H9 (cell line): Measurements from ENCODE around the gene ZCCHC7. TPM values are rescaled to one million over a fixed set of nuclear protein-coding genes. Genes with fewer than 3 reads are reported as not detected.

Source experiments
- DNase-seq: peaks from one replicate; pipeline ENCODE4 v3.0.0-alpha.2; 2017
- H2AFZ ChIP-seq: one replicate; pipeline ENCODE4 v1.6.1; 2013; ENCODE audit warnings: mild to moderate bottlenecking, low read length, control low read depth, moderate library complexity
- H2AK5ac ChIP-seq: 2 replicates; pipeline ENCODE4 v1.6.1; 2013; ENCODE audit warnings: low read length, control low read depth, mixed read lengths; ENCODE audit not compliant: insufficient read length
- H2BK120ac ChIP-seq: one replicate; pipeline ENCODE4 v1.6.1; 2013; ENCODE audit warnings: low read depth, mild to moderate bottlenecking, low read length, control low read depth, inconsistent platforms; ENCODE audit not compliant: poor library complexity, severe bottlenecking
- H2BK12ac ChIP-seq: 2 replicates; pipeline ENCODE4 v1.6.1; 2013; ENCODE audit warnings: low read length, control low read depth, mixed read lengths, low read depth; ENCODE audit not compliant: insufficient read length
- H2BK15ac ChIP-seq: 2 replicates; pipeline ENCODE4 v1.6.1; 2013; ENCODE audit warnings: low read depth, low read length, control low read depth
- H2BK20ac ChIP-seq: one replicate; pipeline ENCODE4 v1.6.1; 2013; ENCODE audit warnings: low read depth, mild to moderate bottlenecking, low read length, control low read depth, inconsistent platforms; ENCODE audit not compliant: poor library complexity, severe bottlenecking
- H2BK5ac ChIP-seq: 2 replicates; pipeline ENCODE4 v1.6.1; 2013; ENCODE audit warnings: low read length, control low read depth, mixed read lengths; ENCODE audit not compliant: insufficient read length
- H3K14ac ChIP-seq: 2 replicates; pipeline ENCODE4 v1.6.1; 2013; ENCODE audit warnings: low read length, control low read depth; ENCODE audit not compliant: insufficient read depth
- H3K18ac ChIP-seq: 2 replicates; pipeline ENCODE4 v1.6.1; 2013; ENCODE audit warnings: low read depth, mild to moderate bottlenecking, mixed read lengths, low read length, control low read depth; ENCODE audit not compliant: insufficient read length
- H3K23ac ChIP-seq: 2 replicates; pipeline ENCODE4 v1.6.1; 2013; ENCODE audit warnings: low read length, control low read depth, mixed read lengths, low read depth; ENCODE audit not compliant: insufficient read length
- H3K23me2 ChIP-seq: 2 replicates; pipeline ENCODE4 v1.6.1; 2013; ENCODE audit warnings: low read depth, mild to moderate bottlenecking, mixed read lengths, low read length, control low read depth; ENCODE audit not compliant: insufficient read length, poor library complexity, severe bottlenecking
- H3K27ac ChIP-seq: 2 replicates; pipeline ENCODE4 v1.5.1; 2013; ENCODE audit warnings: low read length, control low read depth, mixed read lengths, low read depth; ENCODE audit not compliant: insufficient read length
- H3K27me3 ChIP-seq: 2 replicates; pipeline ENCODE4 v1.6.1; 2013; ENCODE audit warnings: low read length, control low read depth, inconsistent platforms; ENCODE audit not compliant: insufficient read depth
- H3K4ac ChIP-seq: 2 replicates; pipeline ENCODE4 v1.6.1; 2013; ENCODE audit warnings: low read depth, mild to moderate bottlenecking, control low read depth, inconsistent platforms, low read length, moderate library complexity
- H3K4me1 ChIP-seq: 2 replicates; pipeline ENCODE4 v1.6.1; 2013; ENCODE audit warnings: low read length, control low read depth, inconsistent platforms; ENCODE audit not compliant: insufficient read depth
- H3K4me2 ChIP-seq: 2 replicates; pipeline ENCODE4 v1.6.1; 2013; ENCODE audit warnings: low read length, control low read depth, mixed read lengths; ENCODE audit not compliant: insufficient read length, insufficient read depth
- H3K56ac ChIP-seq: 2 replicates; pipeline ENCODE4 v1.6.1; 2013; ENCODE audit warnings: low read depth, mild to moderate bottlenecking, mixed read lengths, low read length, control low read depth; ENCODE audit not compliant: insufficient read length
- H3K79me1 ChIP-seq: 2 replicates; pipeline ENCODE4 v1.6.1; 2013; ENCODE audit warnings: low read depth, mild to moderate bottlenecking, moderate library complexity, low read length, control low read depth, inconsistent platforms; ENCODE audit not compliant: insufficient read depth, poor library complexity, severe bottlenecking
- H3K79me2 ChIP-seq: 2 replicates; pipeline ENCODE4 v1.6.1; 2013; ENCODE audit warnings: low read length, control low read depth, inconsistent platforms; ENCODE audit not compliant: insufficient read depth
- H3K9ac ChIP-seq: 2 replicates; pipeline ENCODE4 v1.6.1; 2013; ENCODE audit warnings: low read length, control low read depth, mixed read lengths; ENCODE audit not compliant: insufficient read length; ENCODE audit errors: extremely low read depth
- H3K9me3 ChIP-seq: one replicate; pipeline ENCODE4 v1.6.1; 2013; ENCODE audit warnings: low read depth, low read length, inconsistent platforms; ENCODE audit not compliant: control insufficient read depth
- H3T11ph ChIP-seq: one replicate; pipeline ENCODE4 v1.6.1; 2013; ENCODE audit warnings: mild to moderate bottlenecking, low read length, control low read depth, inconsistent platforms
- H4K20me1 ChIP-seq: one replicate; pipeline ENCODE4 v1.6.1; 2013; ENCODE audit not compliant: control insufficient read depth, insufficient read length, insufficient read depth
- H4K5ac ChIP-seq: 2 replicates; pipeline ENCODE4 v1.6.1; 2013; ENCODE audit warnings: low read depth, mild to moderate bottlenecking, mixed read lengths, low read length, control low read depth; ENCODE audit not compliant: insufficient read length
- H4K8ac ChIP-seq: replicated peaks from 2 replicates; pipeline ENCODE4 v1.6.1; 2013; ENCODE audit warnings: low read length, control low read depth, mixed read lengths, low read depth; ENCODE audit not compliant: insufficient read length
- H4K91ac ChIP-seq: 2 replicates; pipeline ENCODE4 v1.6.1; 2013; ENCODE audit warnings: low read depth, mild to moderate bottlenecking, moderate library complexity, mixed read lengths, low read length, control low read depth; ENCODE audit not compliant: insufficient read length
- H3K27ac Mint-ChIP-seq, 3 experiments: 2 replicates in 2 of 3; 3 replicates in 1 of 3; pipeline ENCODE4 v1.8.0; 2020 to 2021; ENCODE audit warnings: mixed read lengths in 3 of 3, mild to moderate bottlenecking in 1 of 3, moderate library complexity in 1 of 3
- H3K27me3 Mint-ChIP-seq: 2 replicates; pipeline ENCODE4 v1.8.0; 2021; ENCODE audit warnings: low read depth, mild to moderate bottlenecking, moderate library complexity, mixed read lengths
- H3K36me3 Mint-ChIP-seq, 3 experiments: 2 replicates in 2 of 3; 3 replicates in 1 of 3; pipeline ENCODE4 v1.8.0; 2020 to 2021; ENCODE audit warnings: low read depth in 3 of 3, mixed read lengths in 3 of 3; ENCODE audit not compliant: insufficient read depth in 1 of 3
- H3K4me1 Mint-ChIP-seq, 2 experiments: 2 replicates each; pipeline ENCODE4 v1.8.0; 2020; ENCODE audit warnings: mixed read lengths in 2 of 2
- H3K4me3 Mint-ChIP-seq, 2 experiments: 2 replicates in 1 of 2; 3 replicates in 1 of 2; pipeline ENCODE4 v1.8.0; 2020 to 2021; ENCODE audit warnings: mild to moderate bottlenecking in 2 of 2, mixed read lengths in 2 of 2, moderate library complexity in 1 of 2
- H3K9me3 Mint-ChIP-seq, 2 experiments: 2 replicates in 1 of 2; 3 replicates in 1 of 2; pipeline ENCODE4 v1.8.0; 2020; ENCODE audit warnings: mild to moderate bottlenecking in 2 of 2, mixed read lengths in 2 of 2, moderate library complexity in 1 of 2
- whole genome bisulfite sequencing: extraction: QIAGEN DNeasy Blood & Tissue Kit; methylation state at CpG from one replicate; pipeline ENCODE4 v1.1.7; 2013; ENCODE audit warnings: missing lambda C conversion rate, low lambda C conversion rate, mixed read lengths; ENCODE audit not compliant: insufficient read length; ENCODE audit errors: extremely low coverage; 5-methylcytosine and 5-hydroxymethylcytosine counted together
- total RNA-seq: library from RNA; stranded (reverse); gene quantifications from 2 replicates; pipeline ENCODE4 v1.2.1, GENCODE V29; 2021
- TF ChIP-seq, protein P1 (sequence below): fragments of 200-600 bp; sonication (generic); conservative IDR thresholded peaks from 3 replicates; pipeline ENCODE4 v1.8.0; 2021; ENCODE audit warnings: antibody characterized with exemption, mild to moderate bottlenecking

Gene ZCCHC7
- total RNA-seq, 1 experiment from 2014 or later, result 20.3 TPM

GRCh38 chr9:37121881-37122280, 1.5 kb downstream of the ZCCHC7 start:
- Histone ChIP-seq H3K79me2 (peaks cover 6% of the 10 kb centered on the region; the same call in 1 of the 2 replicates), H4K91ac (no peak overlapping the region), H3K23me2 (peaks cover 3% of the 10 kb centered on the region), H2BK15ac (no peak overlapping the region), H4K5ac (no peak overlapping the region), H3K14ac (no peak overlapping the region), H3T11ph (no peak overlapping the region), H3K18ac (no peak overlapping the region), H3K9ac (no peak overlapping the region), H3K27ac (no peak overlapping the region), H2BK5ac (no peak overlapping the region), H2BK120ac (no peak overlapping the region), H2BK20ac (no peak overlapping the region), H4K8ac (no peak overlapping the region), H3K4ac (no peak overlapping the region), H3K79me1 (no peaks in the 10 kb centered on the region), H3K4me2 (no peak overlapping the region), H3K9me3 (no peaks in the 10 kb centered on the region), H2AK5ac (no peak overlapping the region), H2AFZ (no peak overlapping the region), H2BK12ac (no peak overlapping the region), H3K56ac (no peak overlapping the region), H3K23ac (no peak overlapping the region), H3K4me1 (no peaks in the 10 kb centered on the region), H3K27me3 (peaks cover 2% of the 10 kb centered on the region; the same call in 1 of the 2 replicates), H4K20me1 (no peaks in the 10 kb centered on the region)
- peaks cover 6 to 11% of the 10 kb centered on the region in 2 experiments for H3K9me3 Mint-ChIP-seq
- no peak for DNase-seq
- no CpG with 5 or more reads among the region's 4 CpGs for whole genome bisulfite sequencing
- TF ChIP-seq, protein P1, sequence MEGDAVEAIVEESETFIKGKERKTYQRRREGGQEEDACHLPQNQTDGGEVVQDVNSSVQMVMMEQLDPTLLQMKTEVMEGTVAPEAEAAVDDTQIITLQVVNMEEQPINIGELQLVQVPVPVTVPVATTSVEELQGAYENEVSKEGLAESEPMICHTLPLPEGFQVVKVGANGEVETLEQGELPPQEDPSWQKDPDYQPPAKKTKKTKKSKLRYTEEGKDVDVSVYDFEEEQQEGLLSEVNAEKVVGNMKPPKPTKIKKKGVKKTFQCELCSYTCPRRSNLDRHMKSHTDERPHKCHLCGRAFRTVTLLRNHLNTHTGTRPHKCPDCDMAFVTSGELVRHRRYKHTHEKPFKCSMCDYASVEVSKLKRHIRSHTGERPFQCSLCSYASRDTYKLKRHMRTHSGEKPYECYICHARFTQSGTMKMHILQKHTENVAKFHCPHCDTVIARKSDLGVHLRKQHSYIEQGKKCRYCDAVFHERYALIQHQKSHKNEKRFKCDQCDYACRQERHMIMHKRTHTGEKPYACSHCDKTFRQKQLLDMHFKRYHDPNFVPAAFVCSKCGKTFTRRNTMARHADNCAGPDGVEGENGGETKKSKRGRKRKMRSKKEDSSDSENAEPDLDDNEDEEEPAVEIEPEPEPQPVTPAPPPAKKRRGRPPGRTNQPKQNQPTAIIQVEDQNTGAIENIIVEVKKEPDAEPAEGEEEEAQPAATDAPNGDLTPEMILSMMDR, result no peak
- H3K4me1 Mint-ChIP-seq, result peaks cover 9 to 11% of the 10 kb centered on the region in 2 experiments
- peak overlapping the region; percentile 95 to 97 for H3K4me3 Mint-ChIP-seq
- peaks cover 6% of the 10 kb centered on the region in 3 experiments; a peak in 5 of 7 replicates for H3K36me3 Mint-ChIP-seq
- no peak overlapping the region for H3K27ac Mint-ChIP-seq
- peaks cover 15% of the 10 kb centered on the region for H3K27me3 Mint-ChIP-seq
